Measurements from ENCODE around the gene SLC9A8. TPM values are rescaled to one million over a fixed set of nuclear protein-coding genes. Genes with fewer than 3 reads are reported as not detected.

The SLC9A8 gene
- total RNA-seq, 1 donor from 2014 or later: 4.3 TPM

DNA sequence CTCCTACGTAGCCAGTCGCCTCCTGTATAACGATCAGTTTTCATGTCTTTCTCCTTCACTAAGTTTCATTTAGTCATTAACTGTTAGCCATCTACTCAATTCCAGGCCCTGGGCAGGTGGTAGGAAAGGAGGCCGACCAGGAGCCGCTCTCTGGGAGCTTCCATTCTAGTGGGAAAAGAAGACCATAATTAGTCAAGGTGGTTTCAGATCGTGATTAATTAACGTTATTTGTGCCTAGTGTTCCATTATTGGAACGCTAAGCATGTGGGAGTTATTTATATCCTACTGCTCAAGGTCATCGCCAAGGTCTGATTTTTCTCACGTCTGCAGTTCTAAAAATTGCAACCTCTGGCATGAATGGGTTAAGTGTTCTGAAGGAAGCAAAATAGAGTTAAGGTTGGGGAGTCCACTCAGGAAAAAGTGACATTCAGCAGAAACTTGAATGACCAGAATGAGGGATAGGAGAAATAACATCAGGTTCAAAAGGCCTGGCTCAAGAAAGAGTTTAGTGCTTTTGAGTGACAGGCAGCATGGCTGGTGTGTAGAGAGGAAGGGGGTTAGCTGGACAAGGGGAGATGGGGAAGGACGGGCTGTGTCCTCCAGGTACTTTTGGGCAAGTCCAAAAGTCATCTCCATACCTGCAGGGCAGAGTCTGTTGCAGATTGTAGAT is 812 bp downstream of the SLC9A8 start:
- no peak for DNase-seq

DNA sequence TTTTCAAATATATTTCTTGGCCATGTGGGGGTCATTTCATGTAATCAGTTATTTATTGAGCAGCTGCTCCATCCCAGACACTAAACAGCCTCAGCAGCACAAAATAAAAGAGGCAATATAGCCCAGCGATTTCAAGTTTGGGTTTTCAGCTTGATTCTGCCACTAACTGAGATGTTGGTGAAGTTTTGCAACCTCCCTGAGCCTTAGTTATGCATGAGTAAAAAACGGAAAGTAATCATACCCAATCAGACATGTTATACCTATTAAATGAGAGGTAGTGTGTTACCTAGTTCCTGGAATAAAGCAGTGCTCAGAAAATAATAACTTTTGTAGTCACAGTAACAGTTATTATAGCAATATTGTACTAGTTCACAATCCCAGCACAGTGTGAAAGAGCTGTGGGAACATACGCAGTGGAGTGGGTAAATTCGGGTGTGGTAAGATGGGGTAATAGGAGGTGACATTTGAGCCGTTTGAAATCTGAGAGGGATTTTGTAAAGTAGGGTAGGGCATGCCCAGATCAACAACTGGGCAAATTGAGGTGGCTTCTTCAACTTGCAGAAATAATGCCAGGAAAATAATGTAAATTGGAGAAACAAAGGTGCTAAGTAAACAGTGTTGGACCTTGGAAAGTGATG is 1.5 kb downstream of the SLC9A8 start:
- DNase-seq: no peak

DNA sequence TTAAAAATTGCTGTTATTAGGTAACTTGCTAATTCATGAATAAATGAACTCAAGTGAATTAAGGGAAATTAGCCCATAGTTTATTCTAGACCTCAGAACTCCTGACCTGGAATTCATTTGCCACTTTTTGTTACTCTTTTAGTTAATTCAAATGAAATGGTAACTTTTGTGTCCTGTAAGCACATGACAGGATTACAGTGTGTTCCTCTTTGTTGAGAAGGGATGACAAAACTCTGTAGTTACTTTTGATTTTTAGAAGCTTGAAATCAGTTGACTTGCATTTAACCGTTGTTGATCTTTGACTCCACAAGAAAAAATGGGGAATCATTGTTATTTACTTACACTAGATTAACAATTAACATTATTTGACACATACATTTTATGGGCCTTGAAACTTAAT is 6.2 kb downstream of the SLC9A8 start:
- no peak for DNase-seq

DNA sequence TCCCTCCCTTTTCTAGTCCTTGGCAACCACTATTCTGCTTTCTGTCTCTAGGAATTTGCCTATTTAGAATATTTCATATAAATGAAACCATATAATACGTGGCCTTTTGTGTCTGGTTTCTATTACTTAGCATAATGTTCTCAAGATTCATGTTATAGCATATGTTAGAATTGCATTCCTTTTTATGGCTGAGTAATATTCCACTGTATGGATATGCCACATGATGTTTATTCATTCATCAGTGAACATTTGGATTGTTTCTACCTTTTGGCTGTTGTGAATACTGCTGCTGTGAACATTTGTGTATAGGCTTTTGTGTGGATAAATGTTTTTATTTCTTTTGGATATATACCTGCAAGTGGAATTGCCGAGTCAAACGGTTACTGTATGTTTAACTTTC is 7.1 kb downstream of the SLC9A8 start:
- DNase-seq: no peak

- no peak for DNase-seq
Measured at GRCh38 chr20:49821381-49821780, 8.8 kb downstream of the SLC9A8 start.

- peak; percentile 32 for DNase-seq
Measured at GRCh38 chr20:49821870-49822331, 9.3 kb downstream of the SLC9A8 start.

DNA sequence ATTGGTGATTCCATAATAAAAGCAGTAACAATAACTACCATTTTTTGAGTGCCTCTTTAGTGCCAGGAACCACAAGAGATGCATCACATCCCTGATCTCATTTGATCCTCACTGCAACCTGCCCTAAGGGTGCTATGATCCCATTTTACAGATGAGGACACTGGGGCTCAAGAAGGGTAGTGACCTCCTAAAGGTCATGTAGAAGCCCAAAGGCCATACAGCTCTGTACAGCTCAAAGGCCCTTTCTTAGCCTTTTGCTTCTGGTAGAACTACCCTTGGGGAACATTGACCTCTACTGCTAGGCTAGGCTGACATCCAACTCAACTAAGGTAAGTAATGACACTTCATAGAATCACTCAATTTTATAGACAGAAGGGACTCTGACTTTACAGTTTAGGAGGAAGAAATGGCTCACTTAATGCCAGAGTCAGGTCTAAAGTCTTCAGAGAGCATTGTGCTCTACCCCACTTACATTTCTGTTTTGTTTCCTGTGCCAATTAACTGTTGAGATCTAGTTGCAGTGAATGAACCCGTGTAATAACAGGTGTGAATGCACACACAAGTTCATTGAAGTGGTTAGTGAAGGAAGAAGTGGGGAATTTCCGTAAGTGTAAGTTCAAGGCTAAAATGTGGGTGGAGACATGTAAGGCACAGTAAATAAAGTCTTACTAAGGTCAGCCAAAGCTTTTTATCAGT is 10.7 kb downstream of the SLC9A8 start:
- no peak for DNase-seq

- DNase-seq: no peak
Measured at GRCh38 chr20:49824206-49824605, 11.6 kb downstream of the SLC9A8 start.

DNA sequence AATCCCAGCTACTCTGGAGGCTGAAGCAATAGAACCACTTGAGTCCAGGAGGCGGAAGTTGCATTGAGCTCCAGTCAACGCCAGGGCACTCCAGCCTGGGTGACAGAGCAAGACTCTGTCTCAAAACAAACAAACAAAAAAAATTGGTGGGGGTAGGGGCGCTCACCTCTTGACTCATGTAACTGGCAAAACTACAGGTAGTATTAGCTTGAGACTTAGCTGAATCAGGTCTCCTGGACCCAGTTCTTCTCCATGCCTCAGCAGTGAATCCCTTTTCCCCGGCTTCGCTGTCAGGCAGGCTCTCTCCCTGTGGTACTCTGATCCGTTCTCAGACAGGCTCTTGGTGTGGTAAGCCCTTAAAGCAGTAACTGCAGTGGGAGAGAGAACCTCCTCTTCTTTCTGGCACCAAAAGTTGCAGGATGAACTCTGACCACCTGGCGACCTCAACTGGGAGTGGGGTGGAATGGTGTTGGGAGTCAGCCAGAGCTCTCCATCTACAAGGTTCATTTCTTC is 12.9 kb downstream of the SLC9A8 start:
- peak; percentile 40 for DNase-seq

GRCh38 chr20:49831022-49831769 is 18.6 kb downstream of the SLC9A8 start:
- DNase-seq: no peak

- no peak for DNase-seq
Measured at GRCh38 chr20:49831770-49832631, 19.4 kb downstream of the SLC9A8 start.

DNA sequence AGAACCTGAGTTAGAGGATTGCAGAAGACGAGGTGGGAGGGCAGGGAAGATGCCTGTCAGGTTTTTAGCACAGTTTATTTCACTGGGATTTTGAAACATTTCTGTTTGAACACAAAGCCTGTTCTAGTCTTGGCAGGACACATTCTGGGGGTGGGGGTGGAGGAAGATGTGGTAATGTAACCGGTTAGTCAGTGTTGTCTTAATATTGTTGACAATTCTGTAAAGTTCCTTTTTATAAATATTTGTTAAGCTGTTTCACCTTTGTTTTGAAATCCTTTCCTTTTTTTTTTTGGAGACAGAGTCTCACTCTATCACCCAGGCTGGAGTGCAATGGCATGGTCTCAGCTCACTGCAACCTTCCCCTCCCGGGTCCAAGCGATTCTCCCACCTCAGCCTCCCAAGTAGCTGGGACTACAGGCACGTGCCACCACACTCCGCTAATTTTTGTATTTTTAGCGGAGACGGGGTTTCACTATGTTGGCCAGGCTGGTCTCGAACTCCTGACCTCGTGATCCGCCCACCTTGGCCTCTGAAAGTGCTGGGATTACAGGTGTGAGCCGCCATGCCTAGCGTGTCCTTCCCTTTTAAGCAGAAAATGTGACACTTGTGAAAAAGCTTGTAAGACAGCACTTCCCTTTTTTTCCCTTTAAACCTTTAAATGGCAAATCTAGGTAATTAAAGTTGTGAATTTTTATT is 20.2 kb downstream of the SLC9A8 start:
- peak; percentile 36 for DNase-seq

- no peak for DNase-seq
Measured at GRCh38 chr20:49833483-49833882, 20.9 kb downstream of the SLC9A8 start.

GRCh38 chr20:49835031-49835430 is 22.4 kb downstream of the SLC9A8 start:
- DNase-seq: no peak

GRCh38 chr20:49838546-49838945 is 25.9 kb downstream of the SLC9A8 start:
- no peak for DNase-seq

DNA sequence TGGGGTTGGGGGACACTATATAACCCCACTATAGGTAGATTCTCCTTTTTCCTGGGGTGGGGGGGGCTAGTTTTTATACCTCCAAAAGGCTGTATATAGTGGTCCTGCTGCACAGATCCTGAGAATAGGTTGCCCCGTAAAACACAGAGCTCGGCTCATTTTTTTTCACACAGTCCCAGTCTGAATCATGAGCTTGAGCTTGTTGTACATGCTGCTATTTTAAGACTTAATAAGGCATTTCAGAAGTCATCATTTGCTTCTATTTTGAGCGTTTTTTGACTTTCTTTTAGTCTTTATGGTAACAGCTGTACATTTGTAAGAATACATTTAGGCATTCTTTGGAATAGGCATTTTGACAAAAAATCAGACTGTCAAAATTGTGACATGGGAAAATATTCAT is 30.5 kb downstream of the SLC9A8 start:
- no peak for DNase-seq

GRCh38 chr20:49843770-49844380 is 31.2 kb downstream of the SLC9A8 start:
- DNase-seq: no peak

DNA sequence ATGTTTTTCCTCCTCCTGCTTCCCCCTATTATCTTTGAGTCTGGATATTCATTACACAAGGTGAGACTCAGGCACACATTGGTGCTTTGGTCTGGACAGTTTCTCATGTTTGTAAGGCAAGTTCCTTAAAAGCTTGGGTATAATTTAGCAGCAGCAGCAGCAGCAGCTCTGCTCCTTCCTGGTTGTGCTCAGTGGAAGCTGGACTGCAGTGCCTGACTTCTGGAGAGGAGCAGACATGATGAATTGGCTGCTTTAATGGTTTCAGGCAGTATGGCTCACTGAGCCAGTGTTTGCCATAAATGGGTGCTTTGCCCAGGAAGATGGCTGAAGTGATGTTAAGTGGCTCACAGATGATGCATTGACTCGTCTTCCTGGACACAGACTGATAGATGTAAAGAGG is 32.4 kb downstream of the SLC9A8 start:
- no peak for DNase-seq

- DNase-seq: peak; percentile 77
Measured at GRCh38 chr20:49846206-49846807, 33.7 kb downstream of the SLC9A8 start.
